KMS-11 (cell line): ENCODE measurements around the gene ARSD.

Experiments
- H2AFZ ChIP-seq: fragments of 200-600 bp; sonication (generic); 2 replicates; pipeline ENCODE4 v1.6.1; 2016; ENCODE audit warnings: antibody characterized with exemption, mixed run types, low read depth
- H3K27ac ChIP-seq: fragments of 200-600 bp; sonication (generic); 2 replicates; pipeline ENCODE4 v1.6.1; 2016; ENCODE audit warnings: mild to moderate bottlenecking, mixed run types
- H3K27me3 ChIP-seq: fragments of 200-600 bp; sonication (generic); 2 replicates; pipeline ENCODE4 v1.6.1; 2017; ENCODE audit warnings: mild to moderate bottlenecking, low read depth, mixed run types, moderate library complexity; ENCODE audit not compliant: insufficient read depth
- H3K36me3 ChIP-seq: fragments of 200-600 bp; sonication (generic); 2 replicates; pipeline ENCODE4 v1.6.1; 2017; ENCODE audit warnings: mild to moderate bottlenecking, mixed run types; ENCODE audit not compliant: insufficient read depth
- H3K4me1 ChIP-seq: fragments of 200-600 bp; sonication (generic); 2 replicates; pipeline ENCODE4 v1.6.1; 2016; ENCODE audit warnings: mild to moderate bottlenecking, low read depth, mixed run types; ENCODE audit not compliant: poor library complexity, severe bottlenecking
- H3K4me2 ChIP-seq: fragments of 200-600 bp; sonication (generic); 2 replicates; pipeline ENCODE4 v1.7.0; 2016; ENCODE audit warnings: mild to moderate bottlenecking, mixed run types
- H3K4me3 ChIP-seq: fragments of 200-600 bp; sonication (generic); IDR thresholded peaks from 2 replicates; pipeline ENCODE4 v1.6.1; 2017; ENCODE audit warnings: low read depth, low read length, mixed read lengths; ENCODE audit not compliant: insufficient read depth
- H3K79me2 ChIP-seq: fragments of 200-600 bp; sonication (generic); 2 replicates; pipeline ENCODE4 v1.6.1; 2016; ENCODE audit warnings: low read depth, mixed run types; ENCODE audit not compliant: insufficient read depth
- H3K9ac ChIP-seq: fragments of 200-600 bp; sonication (generic); 2 replicates; pipeline ENCODE4 v1.6.1; 2016; ENCODE audit warnings: mild to moderate bottlenecking, mixed run types
- H4K20me1 ChIP-seq: fragments of 200-600 bp; sonication (generic); 2 replicates; pipeline ENCODE4 v1.6.1; 2016; ENCODE audit warnings: mild to moderate bottlenecking, mixed run types; ENCODE audit not compliant: insufficient read depth
- CTCF ChIP-seq: fragments of 200-600 bp; sonication (generic); conservative IDR thresholded peaks from 2 replicates; pipeline ENCODE4 v1.6.1; 2017; ENCODE audit warnings: low read depth, mild to moderate bottlenecking, antibody characterized with exemption, low read length, moderate library complexity, mixed read lengths

The ARSD gene

GRCh38 chrX:2908125-2908685 lies 20.9 kb downstream of the ARSD start:
- TF ChIP-seq CTCF: no peak
- no peak overlapping the region for H3K9ac ChIP-seq
- H3K4me2 ChIP-seq: no peak overlapping the region
- no peaks in the 10 kb centered on the region for H3K36me3 ChIP-seq
- no peaks in the 10 kb centered on the region for H4K20me1 ChIP-seq
- H3K4me3 ChIP-seq: no peak overlapping the region
- no peak overlapping the region for H3K27ac ChIP-seq
- H2AFZ ChIP-seq: no peak overlapping the region
- no peaks in the 10 kb centered on the region for H3K79me2 ChIP-seq
- H3K4me1 ChIP-seq: no peaks in the 10 kb centered on the region
- no peaks in the 10 kb centered on the region for H3K27me3 ChIP-seq

GRCh38 chrX:2907295-2907694 lies 21.8 kb downstream of the ARSD start:
- Histone ChIP-seq H3K4me3 (no peak overlapping the region), H3K36me3 (no peaks in the 10 kb centered on the region), H3K9ac (no peak overlapping the region), H3K27ac (no peak overlapping the region), H3K4me2 (no peak overlapping the region), H4K20me1 (no peaks in the 10 kb centered on the region), H3K79me2 (no peaks in the 10 kb centered on the region), H3K4me1 (no peaks in the 10 kb centered on the region), H2AFZ (no peak overlapping the region), H3K27me3 (no peaks in the 10 kb centered on the region)
- TF ChIP-seq CTCF: no peak

GRCh38 chrX:2903366-2903765 lies 25.8 kb downstream of the ARSD start:
- H3K4me1 ChIP-seq: no peaks in the 10 kb centered on the region
- H2AFZ ChIP-seq: no peak overlapping the region
- H3K79me2 ChIP-seq: no peaks in the 10 kb centered on the region
- no peak overlapping the region for H3K4me3 ChIP-seq
- TF ChIP-seq CTCF: no peak; the same call in 1 of the 2 replicates
- no peak overlapping the region for H3K9ac ChIP-seq
- no peaks in the 10 kb centered on the region for H3K36me3 ChIP-seq
- H3K27me3 ChIP-seq: no peaks in the 10 kb centered on the region
- no peak overlapping the region for H3K27ac ChIP-seq
- H3K4me2 ChIP-seq: no peak overlapping the region
- no peaks in the 10 kb centered on the region for H4K20me1 ChIP-seq

GRCh38 chrX:2902841-2903240 lies 26.3 kb downstream of the ARSD start:
- Histone ChIP-seq H3K4me3 (no peak overlapping the region), H3K9ac (no peak overlapping the region), H3K4me2 (no peak overlapping the region), H3K27me3 (no peaks in the 10 kb centered on the region), H3K79me2 (no peaks in the 10 kb centered on the region), H3K36me3 (no peaks in the 10 kb centered on the region), H2AFZ (no peak overlapping the region), H3K27ac (no peak overlapping the region), H3K4me1 (no peaks in the 10 kb centered on the region), H4K20me1 (no peaks in the 10 kb centered on the region)
- no peak for TF ChIP-seq CTCF
